GM12874 (cell line): Measurements from ENCODE around the gene CDH5.

Experiments used
- CTCF ChIP-seq: IDR thresholded peaks from 2 replicates; pipeline ENCODE4 v1.5.1; 2011; ENCODE audit warnings: low read depth, mild to moderate bottlenecking, control low read depth, low read length, moderate library complexity; ENCODE audit not compliant: insufficient read depth

CDH5 gene

DNA sequence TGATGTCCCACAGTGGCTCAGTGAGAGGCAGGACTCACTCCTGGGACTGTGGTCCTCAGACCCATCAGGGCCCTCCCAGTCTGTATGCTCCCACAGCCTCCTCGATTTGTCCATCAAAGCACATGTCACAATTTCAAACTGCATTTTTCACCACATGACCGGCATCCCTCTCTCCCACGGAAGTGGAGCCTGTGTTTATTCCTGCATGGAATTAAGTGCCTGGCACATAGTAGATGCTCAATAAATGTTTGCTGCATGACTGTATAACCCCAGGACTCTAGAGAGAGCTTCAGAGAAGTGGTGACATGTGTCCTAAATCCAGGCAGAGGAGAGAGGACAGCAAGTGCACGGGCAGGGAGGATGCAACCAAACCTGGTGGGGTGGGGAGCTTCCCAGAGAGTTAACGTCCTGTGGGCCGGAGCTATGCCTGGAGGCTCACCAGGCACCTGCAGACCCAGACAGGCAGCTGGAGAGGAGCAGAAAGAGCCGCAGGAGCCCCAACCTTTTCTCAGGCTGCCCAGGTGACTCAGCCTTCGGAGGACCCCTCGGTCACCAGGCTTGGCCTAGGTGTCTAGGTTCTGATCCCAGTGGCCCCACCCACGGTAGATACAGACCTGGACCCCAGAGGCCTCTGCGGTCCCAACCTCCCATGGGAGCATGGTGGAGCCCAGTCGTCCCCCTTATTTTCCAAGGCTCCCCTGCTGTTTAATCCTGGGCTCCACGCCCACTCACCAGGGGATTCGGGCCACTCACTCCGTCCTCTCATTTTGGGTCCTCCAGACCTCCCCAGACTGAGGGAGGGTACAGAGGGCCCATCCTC lies 5.8 kb downstream of the CDH5 start:
- TF ChIP-seq CTCF = no peak

- TF ChIP-seq CTCF = no peak
Measured at GRCh38 chr16:66372898-66373155, 6.3 kb downstream of the CDH5 start.

DNA sequence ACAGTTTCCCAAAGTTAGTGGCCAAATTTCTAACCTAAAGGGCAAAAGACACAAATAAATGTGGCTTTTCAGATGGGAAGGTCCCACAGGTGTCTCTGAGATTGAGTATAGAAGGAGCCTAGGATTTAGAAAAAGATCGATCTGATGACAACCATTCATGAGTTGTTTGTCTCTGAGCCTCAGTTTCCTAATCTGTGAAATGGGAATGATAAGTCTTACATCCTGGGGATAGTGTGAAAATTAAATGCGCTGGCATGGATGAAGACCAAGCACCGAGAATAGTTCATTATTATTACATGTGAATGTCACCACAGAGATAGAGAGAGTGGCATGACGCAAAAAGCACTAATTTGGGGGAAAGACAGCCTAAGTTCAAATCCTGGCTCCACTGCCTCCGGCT lies 7.2 kb downstream of the CDH5 start:
- TF ChIP-seq CTCF = no peak

- TF ChIP-seq CTCF = no peak
Measured at GRCh38 chr16:66374176-66374575, 7.7 kb downstream of the CDH5 start.

DNA sequence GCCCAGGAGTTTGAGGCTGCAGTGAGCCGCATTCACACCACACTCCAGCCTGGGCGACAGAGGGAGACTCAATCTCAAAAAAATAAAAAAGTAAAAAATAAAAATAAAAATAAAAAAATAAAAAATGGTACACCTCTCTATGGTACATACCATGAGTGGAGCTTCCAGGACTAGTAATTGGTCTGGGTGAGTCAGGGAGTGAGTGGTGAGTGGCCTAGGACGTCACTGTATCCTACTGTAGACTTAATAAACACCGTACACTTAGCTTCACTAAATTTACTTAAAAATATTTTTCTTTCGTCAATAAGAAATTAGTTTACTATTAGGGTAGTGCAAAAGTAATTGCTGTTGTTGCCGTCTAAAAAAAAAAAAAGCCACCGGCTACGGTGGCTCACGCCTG lies 9.0 kb downstream of the CDH5 start:
- TF ChIP-seq CTCF = no peak

GRCh38 chr16:66376114-66376513 lies 9.6 kb downstream of the CDH5 start:
- no peak for TF ChIP-seq CTCF

DNA sequence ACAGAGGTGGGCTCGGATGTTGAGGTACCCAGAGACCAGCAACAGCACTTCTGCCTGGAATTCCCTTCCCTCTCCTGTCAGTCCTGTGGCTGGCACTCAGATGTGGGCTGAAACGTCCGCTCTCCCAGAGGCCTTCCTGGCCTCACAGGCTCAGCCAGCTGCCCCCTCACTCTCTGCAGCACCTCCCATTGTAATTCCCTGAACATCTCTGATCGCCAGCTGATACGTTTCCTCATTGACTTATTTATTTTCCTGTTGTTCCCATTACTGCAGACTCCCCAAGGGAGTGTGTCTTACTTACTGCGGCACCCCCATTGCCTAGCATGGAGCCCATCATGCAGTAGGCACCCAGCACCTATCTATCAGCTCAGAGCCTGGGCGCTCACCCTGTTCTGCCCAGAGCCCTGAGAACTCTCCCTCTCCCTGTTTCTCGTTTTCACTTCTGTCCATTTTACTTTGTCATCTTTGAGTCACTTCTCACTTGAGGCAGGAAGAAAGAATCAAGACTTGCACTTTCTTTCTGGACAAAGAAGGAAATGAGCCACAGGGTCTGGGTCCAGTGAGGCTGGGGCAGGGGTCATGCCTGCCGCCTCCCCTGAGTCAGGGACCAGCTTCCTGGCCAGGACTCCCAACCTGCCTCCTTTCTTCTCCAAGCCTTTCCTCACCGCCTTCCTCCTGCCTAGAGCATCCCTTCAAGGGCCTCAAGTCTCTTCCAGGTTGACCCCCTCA lies 10.2 kb downstream of the CDH5 start:
- TF ChIP-seq CTCF = no peak
